Mesenchymal stem cell (in vitro differentiated cells and primary cell): ENCODE measurements around the gene SPOCD1. TPM values are rescaled to one million over a fixed set of nuclear protein-coding genes. Genes with fewer than 3 reads are reported as not detected.
A peak's percentile ranks its signal among the peaks of the same experiment; 100 is the strongest.

ENCODE experiments used
- DNase-seq: peaks from one replicate; pipeline ENCODE4 v3.0.0-alpha.2; 2013
- H2AFZ ChIP-seq: one replicate; pipeline ENCODE4 v1.6.1; 2013; ENCODE audit warnings: low read depth, mild to moderate bottlenecking, control low read depth, inconsistent platforms, low read length, moderate library complexity
- H2AK5ac ChIP-seq: 2 replicates; pipeline ENCODE4 v1.6.1; 2013; ENCODE audit warnings: low read length, moderate library complexity, mild to moderate bottlenecking, inconsistent platforms; ENCODE audit not compliant: severe bottlenecking
- H2BK120ac ChIP-seq: one replicate; pipeline ENCODE4 v1.6.1; 2013; ENCODE audit warnings: low read depth, mild to moderate bottlenecking, inconsistent platforms, low read length, moderate library complexity
- H2BK12ac ChIP-seq, 2 experiments: one replicate each; pipeline ENCODE4 v1.6.1; 2013; ENCODE audit warnings: inconsistent platforms in 2 of 2, low read length in 2 of 2, mild to moderate bottlenecking in 2 of 2, moderate library complexity in 2 of 2, control low read depth in 1 of 2
- H2BK15ac ChIP-seq: one replicate; pipeline ENCODE4 v1.6.1; 2013; ENCODE audit warnings: mild to moderate bottlenecking, low read depth, inconsistent platforms; ENCODE audit not compliant: poor library complexity, severe bottlenecking
- H2BK5ac ChIP-seq: 2 replicates; pipeline ENCODE4 v1.6.1; 2013; ENCODE audit warnings: low read depth, mild to moderate bottlenecking, low read length, control low read depth, inconsistent platforms; ENCODE audit not compliant: poor library complexity, severe bottlenecking
- H3K14ac ChIP-seq, 2 experiments: one replicate each; pipeline ENCODE4 v1.6.1; 2013; ENCODE audit warnings: inconsistent platforms in 2 of 2, low read length in 2 of 2, control low read depth in 1 of 2, mild to moderate bottlenecking in 1 of 2, moderate library complexity in 1 of 2
- H3K18ac ChIP-seq, 2 experiments: one replicate each; pipeline ENCODE4 v1.6.1; 2013; ENCODE audit warnings: inconsistent platforms in 2 of 2, low read length in 2 of 2, control low read depth in 1 of 2, low read depth in 1 of 2, mild to moderate bottlenecking in 1 of 2
- H3K23ac ChIP-seq, 2 experiments: one replicate each; pipeline ENCODE4 v1.6.1; 2013; ENCODE audit warnings: inconsistent platforms in 2 of 2, low read length in 2 of 2, mild to moderate bottlenecking in 2 of 2, moderate library complexity in 2 of 2, control low read depth in 1 of 2
- H3K27ac ChIP-seq: 2 replicates; pipeline ENCODE4 v1.5.1; 2013; ENCODE audit warnings: mild to moderate bottlenecking, moderate library complexity, low read length, control low read depth, inconsistent platforms; ENCODE audit not compliant: poor library complexity, severe bottlenecking
- H3K27me3 ChIP-seq, 2 experiments: 2 replicates each; pipeline versions ENCODE4 v1.6.1 to v1.7.0; 2013; ENCODE audit warnings: low read length in 2 of 2, mild to moderate bottlenecking in 2 of 2, moderate library complexity in 2 of 2, control low read depth in 1 of 2, inconsistent platforms in 1 of 2; ENCODE audit not compliant: control insufficient read depth in 1 of 2, insufficient read depth in 1 of 2
- H3K36me3 ChIP-seq, 2 experiments: 2 replicates each; pipeline versions ENCODE4 v1.6.1 to v1.7.0; 2013; ENCODE audit warnings: low read length in 2 of 2, control low read depth in 1 of 2, inconsistent platforms in 1 of 2, low read depth in 1 of 2, mild to moderate bottlenecking in 1 of 2; ENCODE audit not compliant: insufficient read depth in 2 of 2, control insufficient read depth in 1 of 2
- H3K4ac ChIP-seq, 2 experiments: one replicate each; pipeline ENCODE4 v1.6.1; 2013; ENCODE audit warnings: inconsistent platforms in 2 of 2, low read length in 2 of 2, mild to moderate bottlenecking in 2 of 2, moderate library complexity in 2 of 2, control low read depth in 1 of 2, low read depth in 1 of 2
- H3K4me1 ChIP-seq: 2 replicates; pipeline ENCODE4 v1.6.1; 2013; ENCODE audit warnings: low read depth, low read length, control low read depth; ENCODE audit not compliant: control insufficient read depth, insufficient read depth
- H3K4me2 ChIP-seq: 2 replicates; pipeline ENCODE4 v1.6.1; 2013; ENCODE audit warnings: low read length, mild to moderate bottlenecking, inconsistent platforms; ENCODE audit not compliant: poor library complexity, severe bottlenecking
- H3K4me3 ChIP-seq, 2 experiments: 2 replicates each; pipeline versions ENCODE4 v1.5.1 to v1.7.0; 2013; ENCODE audit warnings: low read length in 2 of 2, mild to moderate bottlenecking in 2 of 2, control low read depth in 1 of 2, low read depth in 1 of 2; ENCODE audit not compliant: insufficient read depth in 1 of 2
- H3K79me1 ChIP-seq: replicated peaks from 2 replicates; pipeline ENCODE4 v1.6.1; 2013; ENCODE audit warnings: mild to moderate bottlenecking, control low read depth, low read length, inconsistent platforms; ENCODE audit not compliant: poor library complexity, severe bottlenecking
- H3K9ac ChIP-seq: 2 replicates; pipeline ENCODE4 v1.7.0; 2013; ENCODE audit warnings: mild to moderate bottlenecking, low read length, moderate library complexity
- H3K9me3 ChIP-seq: 2 replicates; pipeline ENCODE4 v1.7.0; 2013; ENCODE audit warnings: mild to moderate bottlenecking, low read length; ENCODE audit not compliant: control insufficient read depth
- H4K8ac ChIP-seq: one replicate; pipeline ENCODE4 v1.6.1; 2013; ENCODE audit warnings: inconsistent platforms, mild to moderate bottlenecking, low read length, moderate library complexity
- H4K91ac ChIP-seq: one replicate; pipeline ENCODE4 v1.6.1; 2013; ENCODE audit warnings: mild to moderate bottlenecking, low read length, inconsistent platforms
- whole genome bisulfite sequencing: methylation state at CpG from one replicate; pipeline ENCODE4 v1.1.7; 2013; ENCODE audit warnings: mixed read lengths; 5-methylcytosine and 5-hydroxymethylcytosine counted together
- polyA plus RNA-seq, 2 experiments: library from polyadenylated mRNA; stranded (reverse); fragments of 200-250 nt; gene quantifications; one replicate each; pipeline ENCODE4 v1.2.3, GENCODE V29; 2013

SPOCD1 gene
- 20.4 TPM for polyA plus RNA-seq (2013, experiment 1 of 2)
- polyA plus RNA-seq (2013, experiment 2 of 2) = 20.7 TPM

GRCh38 chr1:31815752-31816500 is at the start of gene SPOCD1:
TSS of gene SPOCD1 (minus strand) at chr1:31816022. CDS start at chr1:31815333, 689 bp downstream.
- peak within 1 kb of the TSS; percentile 84 for H3K9ac ChIP-seq
- no peak within 1 kb of the TSS for H3K4ac ChIP-seq
- no peaks in the 10 kb centered on the region for H3K9me3 ChIP-seq
- H3K23ac ChIP-seq = no peak within 1 kb of the TSS
- no peak within 1 kb of the TSS for H3K14ac ChIP-seq
- H3K79me1 ChIP-seq = no peaks in the 10 kb centered on the region
- H4K8ac ChIP-seq = no peak within 1 kb of the TSS
- H4K91ac ChIP-seq = peak within 1 kb of the TSS; percentile 41
- H3K18ac ChIP-seq = no peak within 1 kb of the TSS
- no peak within 1 kb of the TSS for H2BK120ac ChIP-seq
- peak within 1 kb of the TSS; percentile 6 for H3K4me2 ChIP-seq
- H2BK12ac ChIP-seq = no peak within 1 kb of the TSS
- H3K27ac ChIP-seq = no peak within 1 kb of the TSS
- WGBS = 38% methylated on average over 21 of the region's 23 CpGs
- no peaks in the 10 kb centered on the region for H3K27me3 ChIP-seq
- peak within 1 kb of the TSS in 1 of 2 experiments; percentile 72 for H3K4me3 ChIP-seq
- H3K36me3 ChIP-seq = no peaks in the 10 kb centered on the region
- peaks cover 3% of the 10 kb centered on the region for H3K4me1 ChIP-seq
- H2BK15ac ChIP-seq = no peak within 1 kb of the TSS
- H2AFZ ChIP-seq = peak within 1 kb of the TSS; percentile 33
- H2AK5ac ChIP-seq = no peak within 1 kb of the TSS
- DNase-seq = peak; percentile 78
- no peak within 1 kb of the TSS for H2BK5ac ChIP-seq

GRCh38 chr1:31862071-31862470 is 46.2 kb upstream of the SPOCD1 start:
- Histone ChIP-seq H2BK5ac (no peak overlapping the region), H3K4ac (no peak overlapping the region), H2AFZ (no peak overlapping the region), H3K36me3 (no peaks in the 10 kb centered on the region), H3K27me3 (no peaks in the 10 kb centered on the region), H3K9me3 (no peaks in the 10 kb centered on the region), H3K14ac (no peak overlapping the region), H4K91ac (no peak overlapping the region), H3K27ac (no peak overlapping the region), H4K8ac (no peak overlapping the region), H3K18ac (no peak overlapping the region), H3K4me1 (no peaks in the 10 kb centered on the region), H2BK120ac (no peak overlapping the region), H3K4me2 (no peak overlapping the region), H2BK15ac (no peak overlapping the region), H2AK5ac (no peak overlapping the region), H3K9ac (no peak overlapping the region), H3K23ac (no peak overlapping the region), H3K4me3 (no peak overlapping the region), H2BK12ac (no peak overlapping the region), H3K79me1 (no peaks in the 10 kb centered on the region)
- no CpG with 5 or more reads among the region's 4 CpGs for WGBS
- DNase-seq = no peak

GRCh38 chr1:31861346-31861745 is 45.5 kb upstream of the SPOCD1 start:
- WGBS = 71% methylated on average over 5 of the region's 5 CpGs
- Histone ChIP-seq H4K8ac (no peak overlapping the region), H2BK15ac (no peak overlapping the region), H2BK120ac (no peak overlapping the region), H2BK5ac (no peak overlapping the region), H3K79me1 (no peaks in the 10 kb centered on the region), H3K4me3 (no peak overlapping the region), H4K91ac (no peak overlapping the region), H3K36me3 (no peaks in the 10 kb centered on the region), H2BK12ac (no peak overlapping the region), H3K18ac (no peak overlapping the region), H3K27ac (no peak overlapping the region), H2AFZ (no peak overlapping the region), H3K23ac (no peak overlapping the region), H3K9me3 (no peaks in the 10 kb centered on the region), H3K4me2 (no peak overlapping the region), H2AK5ac (no peak overlapping the region), H3K4me1 (no peaks in the 10 kb centered on the region), H3K4ac (no peak overlapping the region), H3K14ac (no peak overlapping the region), H3K9ac (no peak overlapping the region), H3K27me3 (no peaks in the 10 kb centered on the region)
- no peak for DNase-seq

GRCh38 chr1:31860581-31860980 is 44.8 kb upstream of the SPOCD1 start:
- Histone ChIP-seq H4K91ac (no peak overlapping the region), H2AFZ (no peak overlapping the region), H3K36me3 (no peaks in the 10 kb centered on the region), H3K4me1 (no peaks in the 10 kb centered on the region), H3K23ac (no peak overlapping the region), H3K27me3 (no peaks in the 10 kb centered on the region), H3K9ac (no peak overlapping the region), H3K27ac (no peak overlapping the region), H3K18ac (no peak overlapping the region), H4K8ac (no peak overlapping the region), H3K4ac (no peak overlapping the region), H3K4me2 (no peak overlapping the region), H3K9me3 (no peaks in the 10 kb centered on the region), H2BK12ac (no peak overlapping the region), H2AK5ac (no peak overlapping the region), H2BK120ac (no peak overlapping the region), H2BK5ac (no peak overlapping the region), H3K4me3 (no peak overlapping the region), H3K79me1 (no peaks in the 10 kb centered on the region), H2BK15ac (no peak overlapping the region), H3K14ac (no peak overlapping the region)
- no peak for DNase-seq
- 86% methylated on average over 7 of the region's 7 CpGs for WGBS
